Measurements from ENCODE around the gene MGAT5. TPM values are rescaled to one million over a fixed set of nuclear protein-coding genes. Genes with fewer than 3 reads are reported as not detected.

Gene MGAT5
- total and polyA plus RNA-seq, 3 experiments from 2014 or later: 6.4 to 42.4 (median 40.9) TPM

DNA sequence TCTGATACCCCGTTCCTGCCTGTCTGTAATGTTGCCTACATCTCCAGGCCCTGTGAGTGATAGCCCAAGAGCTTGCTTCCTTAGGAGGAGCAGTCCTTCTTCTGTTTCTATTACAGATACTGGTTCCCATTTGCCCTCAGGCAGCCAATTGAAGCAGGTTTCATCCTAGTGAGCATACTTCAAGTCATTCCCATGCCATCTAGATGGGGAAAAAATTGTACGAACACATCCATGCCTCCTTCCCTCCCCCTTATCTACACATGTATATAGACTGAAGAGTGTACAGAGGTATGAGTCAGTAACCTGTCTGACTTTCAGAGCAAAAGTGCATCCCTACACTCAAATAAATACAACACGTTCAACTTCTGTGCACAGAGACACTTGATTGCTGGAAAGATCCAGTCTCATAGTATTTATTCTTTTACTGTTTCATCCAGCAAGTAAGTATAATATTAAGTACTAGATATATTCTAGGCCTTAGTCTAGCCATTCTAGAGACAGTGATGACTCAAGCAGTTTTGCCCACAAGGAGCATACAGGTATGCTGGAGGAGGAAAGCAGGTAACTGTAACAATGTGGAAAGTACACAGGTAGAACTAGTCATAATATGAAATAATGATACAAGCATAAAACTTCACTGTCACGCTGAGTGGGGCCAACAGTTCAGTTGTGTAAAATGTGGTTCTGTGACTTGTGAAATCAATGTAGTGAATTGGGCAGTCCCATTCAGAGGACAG is 153.4 kb downstream of the MGAT5 start:
- DNase-seq: no peak
- H3K9me3 Mint-ChIP-seq: no peaks in the 10 kb centered on the region
- H3K36me3 ChIP-seq (ENCODE audit: insufficient read depth, low read length): no peaks in the 10 kb centered on the region
- ChIA-PET CTCF (interaction anchor here (2.0 kb wide), 1 partner anchor 289 kb away, joined by 9 read pairs; no protein-coding TSS in a partner anchor), POLR2A (no interaction called here)
- peak overlapping the region in 5 of 8 donors; percentile 58 to 74 (median 62) for H3K27ac Mint-ChIP-seq
- no peaks in the 10 kb centered on the region for H3K27me3 ChIP-seq (ENCODE audit: insufficient read depth, low read length, poor library complexity, severe bottlenecking)
- H3K9me3 ChIP-seq (ENCODE audit: low read length): no peaks in the 10 kb centered on the region
- H3K27ac ChIP-seq (ENCODE audit: low read depth, low read length): no peak overlapping the region
- peaks cover 0 to 46% (median 6%) of the 10 kb centered on the region in 3 donors for H3K36me3 Mint-ChIP-seq
- peak overlapping the region in 1 of 7 donors; percentile 37 for H3K4me3 Mint-ChIP-seq
- H3K4me1 ChIP-seq (ENCODE audit: insufficient read depth, low read length): peaks cover 25% of the 10 kb centered on the region
- H3K4me3 ChIP-seq (ENCODE audit: low read length): no peak overlapping the region
- H3K27me3 Mint-ChIP-seq: peaks cover 0 to 1% of the 10 kb centered on the region in 2 donors
- peaks cover 50 to 69% (median 59%) of the 10 kb centered on the region in 3 donors for H3K4me1 Mint-ChIP-seq

DNA sequence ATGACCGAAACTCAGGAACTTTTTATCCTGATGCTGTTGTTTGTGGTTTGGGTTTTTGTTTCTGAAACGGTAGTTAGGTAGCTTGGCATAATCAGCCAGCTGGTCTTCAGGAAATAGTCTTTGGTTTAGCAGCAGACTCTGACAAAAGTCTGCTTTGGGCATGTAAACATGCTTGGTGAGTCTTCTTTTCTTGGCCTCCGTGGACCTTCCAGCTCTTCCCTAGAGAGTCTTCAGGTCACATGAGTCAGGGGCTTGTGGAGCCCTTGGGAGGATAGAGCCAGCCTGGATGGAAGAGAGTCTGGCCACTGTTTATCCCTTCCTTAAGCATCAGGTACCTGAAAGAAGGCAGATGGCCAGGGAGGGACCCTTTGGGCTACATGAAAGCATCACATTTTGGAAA is 154.5 kb downstream of the MGAT5 start:
- ChIA-PET CTCF (interaction anchor here (5.4 kb wide), 1 partner anchor 289 kb away, joined by 101 read pairs; no protein-coding TSS in a partner anchor), POLR2A (no interaction called here)
- Histone ChIP-seq H3K36me3 (ENCODE audit: insufficient read depth, low read length) (no peaks in the 10 kb centered on the region), H3K4me1 (ENCODE audit: insufficient read depth, low read length) (peaks cover 25% of the 10 kb centered on the region), H3K9me3 (ENCODE audit: low read length) (no peaks in the 10 kb centered on the region), H3K27ac (ENCODE audit: low read depth, low read length) (no peak overlapping the region), H3K4me3 (ENCODE audit: low read length) (no peak overlapping the region), H3K27me3 (ENCODE audit: insufficient read depth, low read length, poor library complexity, severe bottlenecking) (no peaks in the 10 kb centered on the region)
- Mint-ChIP-seq H3K9me3 (no peaks in the 10 kb centered on the region), H3K36me3 (peaks cover 0 to 43% (median 5%) of the 10 kb centered on the region in 3 donors), H3K27me3 (peaks cover 0 to 1% of the 10 kb centered on the region in 2 donors), H3K4me1 (peaks cover 50 to 68% (median 60%) of the 10 kb centered on the region in 3 donors), H3K4me3 (peak overlapping the region in 3 of 7 donors; percentile 4 to 32 (median 29)), H3K27ac (peak overlapping the region in 7 of 8 donors; percentile 10 to 74 (median 29))
- DNase-seq: no peak

DNA sequence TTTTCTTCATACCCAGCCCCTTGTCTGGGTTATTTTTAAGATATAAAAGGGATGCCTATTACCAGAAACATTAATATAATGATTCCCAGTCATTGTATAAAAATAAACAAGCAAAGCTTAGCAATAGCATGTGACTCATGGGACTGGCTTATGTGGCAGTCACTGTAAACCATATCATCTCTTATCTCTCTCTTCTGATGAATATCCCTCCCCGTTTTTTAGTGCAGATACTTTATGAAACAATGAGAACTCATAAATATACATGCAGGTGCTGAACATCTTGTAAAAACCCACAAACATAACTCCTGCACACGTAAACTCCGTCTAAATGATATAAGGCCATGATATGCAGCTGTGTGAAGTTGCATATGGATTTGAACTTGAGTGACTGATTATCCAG is 154.9 kb downstream of the MGAT5 start:
- Mint-ChIP-seq H3K27ac (peak overlapping the region in 4 of 8 donors; percentile 2 to 64 (median 29)), H3K4me1 (peaks cover 50 to 68% (median 60%) of the 10 kb centered on the region in 3 donors), H3K4me3 (no peak overlapping the region), H3K27me3 (peaks cover 0 to 1% of the 10 kb centered on the region in 2 donors), H3K36me3 (peaks cover 0 to 43% (median 6%) of the 10 kb centered on the region in 3 donors), H3K9me3 (no peaks in the 10 kb centered on the region)
- Histone ChIP-seq H3K4me3 (ENCODE audit: low read length) (no peak overlapping the region), H3K27me3 (ENCODE audit: insufficient read depth, low read length, poor library complexity, severe bottlenecking) (no peaks in the 10 kb centered on the region), H3K27ac (ENCODE audit: low read depth, low read length) (no peak overlapping the region), H3K9me3 (ENCODE audit: low read length) (no peaks in the 10 kb centered on the region), H3K36me3 (ENCODE audit: insufficient read depth, low read length) (no peaks in the 10 kb centered on the region), H3K4me1 (ENCODE audit: insufficient read depth, low read length) (peaks cover 25% of the 10 kb centered on the region)
- POLR2A ChIA-PET: no interaction called here
- no peak for DNase-seq
- CTCF ChIA-PET: interaction anchor here (5.4 kb wide), 1 partner anchor 290 kb away, joined by 101 read pairs; no protein-coding TSS in a partner anchor

DNA sequence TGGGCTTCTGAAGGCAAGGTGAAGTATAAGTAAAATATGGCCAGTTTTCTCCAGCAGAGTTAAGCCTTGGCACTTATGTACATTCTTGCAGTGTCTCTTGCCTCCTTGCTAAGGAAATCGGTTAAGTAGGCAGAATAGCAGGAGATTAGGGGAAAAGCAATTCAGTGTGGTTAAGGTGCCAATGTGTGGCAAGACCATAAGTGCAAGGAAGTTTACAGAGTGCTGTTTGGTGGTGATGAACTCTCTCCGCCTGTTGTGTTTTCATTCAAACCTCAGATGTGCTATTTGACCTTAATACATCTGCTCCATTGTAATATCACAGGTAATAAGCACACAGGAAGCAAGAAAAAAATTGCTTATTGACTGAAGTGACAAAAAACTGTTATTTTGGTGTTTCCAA is 156.1 kb downstream of the MGAT5 start:
- H3K27ac ChIP-seq (ENCODE audit: low read depth, low read length): no peak overlapping the region

DNA sequence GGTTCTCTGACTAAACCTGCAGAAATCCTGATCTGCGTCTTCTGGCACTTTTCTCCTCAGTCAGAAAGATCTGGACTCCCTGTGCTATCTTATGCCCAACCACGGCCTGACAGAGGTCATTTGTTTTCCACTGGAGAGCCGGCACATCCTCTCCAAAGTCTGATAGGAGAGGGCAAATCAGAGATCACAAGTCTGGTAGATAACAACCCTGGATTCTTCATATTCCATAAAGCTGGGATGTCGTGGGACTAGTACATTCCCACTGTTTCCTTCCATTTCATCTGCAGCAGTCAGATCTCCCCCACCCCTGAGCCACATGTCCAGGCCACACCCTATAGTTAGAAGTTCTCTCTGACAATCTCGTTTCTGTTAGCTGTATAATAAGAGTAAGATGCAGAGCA is 157.0 kb downstream of the MGAT5 start:
- Mint-ChIP-seq H3K4me1 (peaks cover 50 to 62% (median 56%) of the 10 kb centered on the region in 3 donors), H3K4me3 (peak overlapping the region in 2 of 7 donors; percentile 26 to 65), H3K27me3 (no peaks in the 10 kb centered on the region), H3K36me3 (peaks cover 0 to 45% (median 11%) of the 10 kb centered on the region in 3 donors), H3K9me3 (no peaks in the 10 kb centered on the region), H3K27ac (peak overlapping the region in 6 of 8 donors; percentile 21 to 86 (median 47))
- H3K36me3 ChIP-seq (ENCODE audit: insufficient read depth, low read length): no peaks in the 10 kb centered on the region
- no peak overlapping the region for H3K4me3 ChIP-seq (ENCODE audit: low read length)
- no peaks in the 10 kb centered on the region for H3K9me3 ChIP-seq (ENCODE audit: low read length)
- no peaks in the 10 kb centered on the region for H3K27me3 ChIP-seq (ENCODE audit: insufficient read depth, low read length, poor library complexity, severe bottlenecking)
- ChIA-PET POLR2A (no interaction called here), CTCF (interaction anchor here (0.9 to 5.4 kb wide), 19 partner anchors 10 to 566 kb away, joined by 3 to 101 read pairs (median 5); no protein-coding TSS in a partner anchor)
- no peak for DNase-seq
- H3K4me1 ChIP-seq (ENCODE audit: insufficient read depth, low read length): peaks cover 25% of the 10 kb centered on the region
- H3K27ac ChIP-seq (ENCODE audit: low read depth, low read length): no peak overlapping the region

More for the DNA sequence above, 156.1 kb downstream of the MGAT5 start:
- peak overlapping the region in 5 of 8 donors; percentile 11 to 72 (median 52) for H3K27ac Mint-ChIP-seq
- ChIA-PET CTCF (interaction anchor here (2.8 to 5.4 kb wide), 2 partner anchors 291 to 296 kb away, joined by 12 to 101 read pairs; no protein-coding TSS in a partner anchor), POLR2A (no interaction called here)
- peaks cover 0 to 43% (median 12%) of the 10 kb centered on the region in 3 donors for H3K36me3 Mint-ChIP-seq
- H3K9me3 Mint-ChIP-seq: no peaks in the 10 kb centered on the region
- Histone ChIP-seq H3K4me3 (ENCODE audit: low read length) (no peak overlapping the region), H3K36me3 (ENCODE audit: insufficient read depth, low read length) (no peaks in the 10 kb centered on the region), H3K4me1 (ENCODE audit: insufficient read depth, low read length) (peaks cover 25% of the 10 kb centered on the region), H3K27me3 (ENCODE audit: insufficient read depth, low read length, poor library complexity, severe bottlenecking) (no peaks in the 10 kb centered on the region), H3K9me3 (ENCODE audit: low read length) (no peaks in the 10 kb centered on the region)
- peak in 1 of 5 donors; percentile 10 for DNase-seq
- H3K27me3 Mint-ChIP-seq: no peaks in the 10 kb centered on the region
- H3K4me3 Mint-ChIP-seq: peak overlapping the region in 5 of 7 donors; percentile 9 to 58 (median 35)
- peaks cover 50 to 66% (median 56%) of the 10 kb centered on the region in 3 donors for H3K4me1 Mint-ChIP-seq

DNA sequence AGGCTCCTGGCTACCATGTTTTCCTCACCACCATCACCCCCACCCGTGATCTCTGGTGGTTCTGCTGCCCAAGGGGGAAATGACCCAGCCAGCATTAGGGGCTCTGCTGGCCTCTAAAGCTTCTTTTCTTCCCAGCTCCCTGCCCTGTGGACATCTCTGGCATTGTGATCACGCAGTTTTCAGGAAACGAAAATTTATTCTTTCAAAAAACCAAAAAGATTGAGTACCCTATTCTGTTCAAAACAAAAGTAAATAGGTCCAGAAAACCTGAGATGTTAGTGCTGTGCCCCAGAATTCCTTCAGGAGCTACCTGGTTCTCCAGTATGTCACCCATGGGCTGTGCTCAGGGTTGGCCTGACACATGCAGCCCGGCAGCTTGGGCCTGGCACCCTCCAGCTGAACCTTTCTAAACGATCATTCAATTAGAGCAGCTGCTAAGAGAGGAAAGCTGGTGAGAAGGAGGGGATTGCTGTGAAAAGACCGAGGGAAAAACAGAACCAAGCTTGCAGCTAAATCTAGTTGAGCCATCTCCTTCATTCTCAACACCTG is 157.5 kb downstream of the MGAT5 start:
- Histone ChIP-seq H3K9me3 (ENCODE audit: low read length) (no peaks in the 10 kb centered on the region), H3K4me1 (ENCODE audit: insufficient read depth, low read length) (peaks cover 25% of the 10 kb centered on the region), H3K27ac (ENCODE audit: low read depth, low read length) (no peak overlapping the region), H3K36me3 (ENCODE audit: insufficient read depth, low read length) (no peaks in the 10 kb centered on the region), H3K27me3 (ENCODE audit: insufficient read depth, low read length, poor library complexity, severe bottlenecking) (no peaks in the 10 kb centered on the region), H3K4me3 (ENCODE audit: low read length) (no peak overlapping the region)
- Mint-ChIP-seq H3K27ac (peak overlapping the region in 5 of 8 donors; percentile 25 to 86 (median 66)), H3K4me1 (peaks cover 51 to 58% (median 56%) of the 10 kb centered on the region in 3 donors), H3K36me3 (peaks cover 0 to 44% (median 11%) of the 10 kb centered on the region in 3 donors), H3K4me3 (peak overlapping the region in 3 of 7 donors; percentile 22 to 65 (median 26)), H3K9me3 (no peaks in the 10 kb centered on the region), H3K27me3 (no peaks in the 10 kb centered on the region)
- POLR2A ChIA-PET: interaction anchor here (2.5 kb wide), 1 partner anchor 292 kb away, joined by 17 read pairs; no protein-coding TSS in a partner anchor
- CTCF ChIA-PET: interaction anchor here (0.7 to 5.4 kb wide), 42 partner anchors 8 to 567 kb away, joined by 3 to 101 read pairs (median 4); no protein-coding TSS in a partner anchor
- no peak for DNase-seq

DNA sequence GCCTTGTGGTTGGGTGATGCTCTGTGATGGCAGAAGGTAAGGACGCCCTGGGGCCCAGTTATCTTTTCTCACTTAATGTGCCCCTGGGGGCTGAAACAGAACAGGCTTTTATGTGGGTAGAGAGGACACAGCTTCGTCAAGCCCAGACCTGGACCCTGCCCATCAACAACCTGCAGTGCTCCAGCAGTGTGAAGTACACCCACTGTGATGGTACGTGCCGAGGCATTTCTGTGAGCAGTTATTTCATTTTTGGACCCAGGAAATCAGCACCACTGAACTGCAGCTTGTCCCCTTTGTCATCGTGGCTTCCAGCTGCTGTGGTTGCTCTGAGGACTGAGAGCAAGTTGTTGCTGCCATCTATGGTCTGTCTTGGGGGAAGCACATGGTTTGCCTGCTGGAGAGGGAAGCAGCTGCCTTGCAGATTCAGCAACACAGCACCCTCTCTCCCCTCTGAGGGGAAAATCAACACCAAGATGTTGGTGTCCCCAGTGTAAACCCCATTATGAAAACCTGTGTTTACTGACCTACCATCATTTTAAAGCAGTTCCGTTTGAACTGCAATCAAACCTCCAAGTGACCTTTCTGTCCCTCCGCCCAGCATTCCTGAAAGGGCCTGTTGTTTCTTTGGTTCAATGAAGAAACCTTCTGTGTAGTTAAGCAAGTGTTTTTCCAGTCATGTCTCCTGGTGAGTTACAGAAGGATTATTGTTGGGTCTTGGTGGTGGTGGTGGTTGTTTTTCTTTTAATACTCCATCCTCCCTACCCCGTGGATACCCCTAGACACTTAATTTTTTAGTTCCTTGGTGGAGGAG is 158.2 kb downstream of the MGAT5 start:
- peak overlapping the region in 3 of 7 donors; percentile 9 to 51 (median 22) for H3K4me3 Mint-ChIP-seq
- ChIA-PET CTCF (interaction anchor here (0.7 to 5.4 kb wide), 42 partner anchors 8 to 568 kb away, joined by 3 to 101 read pairs (median 4); no protein-coding TSS in a partner anchor), POLR2A (interaction anchor here (2.5 kb wide), 1 partner anchor 292 kb away, joined by 17 read pairs; no protein-coding TSS in a partner anchor)
- H3K9me3 Mint-ChIP-seq: no peaks in the 10 kb centered on the region
- peaks cover 48 to 54% (median 54%) of the 10 kb centered on the region in 3 donors for H3K4me1 Mint-ChIP-seq
- H3K4me1 ChIP-seq (ENCODE audit: insufficient read depth, low read length): peaks cover 25% of the 10 kb centered on the region
- H3K9me3 ChIP-seq (ENCODE audit: low read length): no peaks in the 10 kb centered on the region
- no peak overlapping the region for H3K27ac ChIP-seq (ENCODE audit: low read depth, low read length)
- no peak overlapping the region for H3K4me3 ChIP-seq (ENCODE audit: low read length)
- no peaks in the 10 kb centered on the region for H3K36me3 ChIP-seq (ENCODE audit: insufficient read depth, low read length)
- no peaks in the 10 kb centered on the region for H3K27me3 ChIP-seq (ENCODE audit: insufficient read depth, low read length, poor library complexity, severe bottlenecking)
- H3K27me3 Mint-ChIP-seq: no peaks in the 10 kb centered on the region
- peaks cover 0 to 41% (median 11%) of the 10 kb centered on the region in 3 donors for H3K36me3 Mint-ChIP-seq
- H3K27ac Mint-ChIP-seq: peak overlapping the region in 3 of 8 donors; percentile 25 to 66 (median 62)
- DNase-seq: peak; percentile 26 to 80 (median 56)

Measured in CD8-positive, alpha-beta memory T cell (primary cell).